H1 (cell line): ENCODE data around the gene ABCC11. TPM values are rescaled to one million over a fixed set of nuclear protein-coding genes. Genes with fewer than 3 reads are reported as not detected.

Experiments
- HDAC6 ChIP-seq: IDR thresholded peaks from one replicate; pipeline ENCODE4 v1.7.1; 2012; ENCODE audit warnings: low read depth, mild to moderate bottlenecking, inconsistent platforms, low read length, moderate library complexity
- POLR2A ChIP-seq, 2 experiments: IDR thresholded peaks; 1 replicate in 1 of 2; 2 replicates in 1 of 2; pipeline ENCODE4 v1.6.1; 2011; ENCODE audit warnings: low read depth in 2 of 2, low read length in 2 of 2, mild to moderate bottlenecking in 2 of 2; ENCODE audit errors: control extremely low read depth in 1 of 2
- RXRA ChIP-seq: IDR thresholded peaks from 2 replicates; pipeline ENCODE4 v1.6.1; 2011; ENCODE audit warnings: low read depth, mild to moderate bottlenecking, low read length, moderate library complexity; ENCODE audit not compliant: insufficient read depth
- SP1 ChIP-seq: IDR thresholded peaks from 2 replicates; pipeline ENCODE4 v1.6.1; 2011; ENCODE audit warnings: low read depth, low read length
- ZNF274 ChIP-seq: IDR thresholded peaks from 2 replicates; pipeline ENCODE4 v1.7.0; 2012; ENCODE audit warnings: low read length, borderline replicate concordance; ENCODE audit errors: extremely low read depth
- polyA plus RNA-seq, 7 experiments: library from polyadenylated mRNA; depleted of rRNA in 3 of 7; stranded (reverse) in 5 of 7; unstranded in 2 of 7; fragments of >200 nt in 5 of 7; fragments of 200-250 nt in 2 of 7; gene quantifications; 1 replicate in 5 of 7; 2 replicates in 1 of 7; 4 replicates in 1 of 7; pipeline versions ENCODE4 v1.2.1 to v1.2.3, GENCODE V29; 2011 to 2013; ENCODE audit warnings: missing spikeins in 2 of 7, mixed read lengths in 2 of 7
- total RNA-seq: library from RNA; stranded (reverse); fragmentation: NEBNext Ultra II Directional; extraction: Animal tissue kit (Norgen Biotek cat#: 25700); gene quantifications from 2 replicates; pipeline ENCODE4 v1.2.1, GENCODE V29; 2021

The ABCC11 gene
- total and polyA plus RNA-seq, 2 of the 8 experiments (the other 6 are each of a cell fraction or from before 2014, with no cell fraction given): 0.06 TPM; not detected in 1

DNA sequence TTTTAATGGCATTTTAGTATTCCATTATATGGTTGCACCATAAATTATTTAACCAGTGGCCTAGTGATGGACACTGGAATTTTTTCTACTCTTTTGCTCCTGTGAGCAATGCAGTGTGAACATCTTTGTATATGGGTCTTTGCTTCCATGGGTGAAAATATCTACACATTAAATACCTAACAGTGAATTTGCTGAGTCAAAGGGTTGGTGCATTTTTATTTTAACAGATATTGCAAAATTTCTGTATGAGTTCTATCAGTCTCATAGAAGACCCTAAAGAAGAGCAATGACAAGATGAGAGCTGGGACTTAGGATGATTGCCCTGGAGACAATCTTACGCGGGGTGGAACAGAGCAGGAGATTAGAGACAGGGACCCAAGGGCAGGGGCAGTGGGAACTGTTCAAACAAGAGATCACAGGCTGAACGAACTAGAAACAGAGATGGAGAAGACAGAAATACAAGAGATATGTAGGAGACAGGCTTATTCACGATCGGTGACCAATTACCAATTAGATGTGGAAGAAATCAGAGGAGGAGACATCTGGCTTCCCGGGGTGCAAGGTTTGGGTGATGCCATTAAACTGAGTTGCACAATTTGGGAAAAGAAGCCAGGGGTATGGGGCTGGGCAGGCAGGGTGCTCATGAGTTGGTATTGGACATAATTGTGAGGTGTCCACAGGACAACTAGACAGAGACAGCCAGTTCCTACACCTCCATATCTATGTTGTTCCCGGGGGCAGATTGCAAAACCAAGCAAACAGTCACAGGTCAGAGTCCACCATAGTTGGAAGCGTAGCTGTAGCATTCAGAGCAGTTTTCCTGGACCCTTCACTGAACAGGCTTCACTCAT lies 43.1 kb downstream of the ABCC11 start (continued):
- TF ChIP-seq SP1: no peak
- no peak for TF ChIP-seq POLR2A (IDR thresholded peaks at IDR 0.05; ENCODE audit: control extremely low read depth in 1 of 2, low read depth in 2 of 2, low read length in 2 of 2)
- TF ChIP-seq RXRA: no peak
- TF ChIP-seq HDAC6: no peak
- TF ChIP-seq ZNF274: no peak
- TF ChIP-seq, all 59 proteins: peak for 0
